Ishikawa (cell line): ENCODE measurements around the gene TMEM87B.

ENCODE experiments used
- CEBPB ChIP-seq: IDR thresholded peaks from 2 replicates; pipeline ENCODE4 v1.6.1; 2012
- CREB1 ChIP-seq: IDR thresholded peaks from 2 replicates; pipeline ENCODE4 v1.6.1; 2012; ENCODE audit warnings: low read depth
- EGR1 ChIP-seq: IDR thresholded peaks from 2 replicates; pipeline ENCODE4 v1.6.1; 2012
- EP300 ChIP-seq: IDR thresholded peaks from 2 replicates; pipeline ENCODE4 v1.6.1; 2012; ENCODE audit warnings: borderline replicate concordance
- FOXM1 ChIP-seq: IDR thresholded peaks from 2 replicates; pipeline ENCODE4 v1.6.1; 2012; ENCODE audit warnings: low read depth, borderline replicate concordance
- MAX ChIP-seq: IDR thresholded peaks from 2 replicates; pipeline ENCODE4 v1.6.1; 2012
- NFIC ChIP-seq: IDR thresholded peaks from 2 replicates; pipeline ENCODE4 v1.6.1; 2012
- RAD21 ChIP-seq: IDR thresholded peaks from 2 replicates; pipeline ENCODE4 v1.6.1; 2012; ENCODE audit warnings: low read depth
- TAF1 ChIP-seq: IDR thresholded peaks from 2 replicates; pipeline ENCODE4 v1.6.1; 2012; ENCODE audit warnings: low read depth, mild to moderate bottlenecking
- TCF12 ChIP-seq: IDR thresholded peaks from 2 replicates; pipeline ENCODE4 v1.6.1; 2012; ENCODE audit warnings: low read depth
- TEAD4 ChIP-seq: IDR thresholded peaks from 2 replicates; pipeline ENCODE4 v1.6.1; 2012
- YY1 ChIP-seq: IDR thresholded peaks from 2 replicates; pipeline ENCODE4 v1.6.1; 2012; ENCODE audit warnings: low read depth
- ZBTB7A ChIP-seq: IDR thresholded peaks from 2 replicates; pipeline ENCODE4 v1.6.1; 2012; ENCODE audit warnings: low read depth
- TF ChIP-seq, protein P1 (sequence below): IDR thresholded peaks from 2 replicates; pipeline ENCODE4 v1.6.1; 2012
- TF ChIP-seq, protein P2 (sequence below): IDR thresholded peaks from 2 replicates; pipeline ENCODE4 v1.6.1; 2012; ENCODE audit warnings: low read depth, mild to moderate bottlenecking

Gene TMEM87B

GRCh38 chr2:112157472-112157871 is 102.4 kb downstream of the TMEM87B start:
- TF ChIP-seq YY1 (no peak), CEBPB (no peak), TAF1 (no peak), RAD21 (no peak), CREB1 (no peak), ZBTB7A (no peak), EP300 (no peak), EGR1 (no peak), TEAD4 (no peak), TCF12 (no peak), FOXM1 (no peak), NFIC (no peak), MAX (no peak)
- TF ChIP-seq, protein P1, sequence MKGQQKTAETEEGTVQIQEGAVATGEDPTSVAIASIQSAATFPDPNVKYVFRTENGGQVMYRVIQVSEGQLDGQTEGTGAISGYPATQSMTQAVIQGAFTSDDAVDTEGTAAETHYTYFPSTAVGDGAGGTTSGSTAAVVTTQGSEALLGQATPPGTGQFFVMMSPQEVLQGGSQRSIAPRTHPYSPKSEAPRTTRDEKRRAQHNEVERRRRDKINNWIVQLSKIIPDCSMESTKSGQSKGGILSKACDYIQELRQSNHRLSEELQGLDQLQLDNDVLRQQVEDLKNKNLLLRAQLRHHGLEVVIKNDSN, result no peak
- TF ChIP-seq, protein P2, sequence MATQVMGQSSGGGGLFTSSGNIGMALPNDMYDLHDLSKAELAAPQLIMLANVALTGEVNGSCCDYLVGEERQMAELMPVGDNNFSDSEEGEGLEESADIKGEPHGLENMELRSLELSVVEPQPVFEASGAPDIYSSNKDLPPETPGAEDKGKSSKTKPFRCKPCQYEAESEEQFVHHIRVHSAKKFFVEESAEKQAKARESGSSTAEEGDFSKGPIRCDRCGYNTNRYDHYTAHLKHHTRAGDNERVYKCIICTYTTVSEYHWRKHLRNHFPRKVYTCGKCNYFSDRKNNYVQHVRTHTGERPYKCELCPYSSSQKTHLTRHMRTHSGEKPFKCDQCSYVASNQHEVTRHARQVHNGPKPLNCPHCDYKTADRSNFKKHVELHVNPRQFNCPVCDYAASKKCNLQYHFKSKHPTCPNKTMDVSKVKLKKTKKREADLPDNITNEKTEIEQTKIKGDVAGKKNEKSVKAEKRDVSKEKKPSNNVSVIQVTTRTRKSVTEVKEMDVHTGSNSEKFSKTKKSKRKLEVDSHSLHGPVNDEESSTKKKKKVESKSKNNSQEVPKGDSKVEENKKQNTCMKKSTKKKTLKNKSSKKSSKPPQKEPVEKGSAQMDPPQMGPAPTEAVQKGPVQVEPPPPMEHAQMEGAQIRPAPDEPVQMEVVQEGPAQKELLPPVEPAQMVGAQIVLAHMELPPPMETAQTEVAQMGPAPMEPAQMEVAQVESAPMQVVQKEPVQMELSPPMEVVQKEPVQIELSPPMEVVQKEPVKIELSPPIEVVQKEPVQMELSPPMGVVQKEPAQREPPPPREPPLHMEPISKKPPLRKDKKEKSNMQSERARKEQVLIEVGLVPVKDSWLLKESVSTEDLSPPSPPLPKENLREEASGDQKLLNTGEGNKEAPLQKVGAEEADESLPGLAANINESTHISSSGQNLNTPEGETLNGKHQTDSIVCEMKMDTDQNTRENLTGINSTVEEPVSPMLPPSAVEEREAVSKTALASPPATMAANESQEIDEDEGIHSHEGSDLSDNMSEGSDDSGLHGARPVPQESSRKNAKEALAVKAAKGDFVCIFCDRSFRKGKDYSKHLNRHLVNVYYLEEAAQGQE, result no peak

GRCh38 chr2:112159454-112159921 is 104.4 kb downstream of the TMEM87B start:
- no peak for TF ChIP-seq TAF1
- TF ChIP-seq, protein P1, result no peak
- no peak for TF ChIP-seq ZBTB7A
- no peak for TF ChIP-seq CEBPB
- TF ChIP-seq FOXM1, result no peak
- no peak for TF ChIP-seq CREB1
- TF ChIP-seq EGR1, result no peak
- TF ChIP-seq EP300, result no peak
- TF ChIP-seq NFIC, result no peak
- TF ChIP-seq, protein P2, result no peak
- TF ChIP-seq YY1, result no peak
- TF ChIP-seq MAX, result no peak

GRCh38 chr2:112160283-112161250 is 105.5 kb downstream of the TMEM87B start:
- TF ChIP-seq FOXM1, result no peak
- TF ChIP-seq TAF1, result no peak
- TF ChIP-seq TCF12, result no peak
- TF ChIP-seq MAX, result no peak

DNA sequence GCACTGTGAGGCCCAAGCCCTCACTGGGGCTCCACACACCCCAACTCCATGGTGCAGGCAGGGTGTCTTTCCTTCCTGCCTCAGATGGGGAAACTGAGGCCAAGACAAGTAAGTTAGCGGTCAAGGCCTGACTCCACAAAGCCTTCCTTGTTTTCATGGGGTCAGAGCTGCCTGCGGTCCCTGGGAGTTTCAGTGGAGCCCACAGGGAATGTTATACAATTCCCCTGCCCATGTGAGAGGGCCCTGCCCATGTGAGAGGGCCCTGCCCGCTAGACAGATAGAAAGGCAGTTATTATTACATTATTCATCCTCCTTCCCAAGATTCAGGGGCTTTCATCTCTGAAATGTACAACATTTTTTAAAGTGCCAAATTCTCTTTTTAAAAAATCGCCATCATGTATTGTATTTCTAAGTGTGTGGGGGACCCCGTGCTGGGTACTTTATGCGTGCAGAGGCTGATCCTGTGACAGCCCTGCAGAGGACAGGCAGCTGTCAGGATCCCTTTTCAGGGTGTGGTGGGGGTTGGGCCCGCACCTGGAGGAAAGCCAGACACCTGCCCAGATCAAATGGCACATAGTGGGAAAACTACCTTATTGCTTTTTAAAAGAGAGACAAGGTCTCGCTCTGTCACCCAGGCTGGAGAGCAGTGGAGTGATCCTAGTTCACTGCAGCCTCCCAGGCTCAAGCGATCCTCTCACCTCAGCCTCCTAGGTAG is 106.5 kb downstream of the TMEM87B start:
- TF ChIP-seq EP300, result no peak
- no peak for TF ChIP-seq FOXM1
- no peak for TF ChIP-seq ZBTB7A
- no peak for TF ChIP-seq NFIC
- TF ChIP-seq, protein P1, result no peak
- TF ChIP-seq TEAD4, result no peak
- TF ChIP-seq RAD21, result no peak
- no peak for TF ChIP-seq CEBPB
